ENCODE data around the gene ASPM. TPM values are rescaled to one million over a fixed set of nuclear protein-coding genes. Genes with fewer than 3 reads are reported as not detected.

ASPM gene
- total RNA-seq, 1 experiment from 2014 or later = 29.9 TPM

- TF ChIP-seq, protein P1, sequence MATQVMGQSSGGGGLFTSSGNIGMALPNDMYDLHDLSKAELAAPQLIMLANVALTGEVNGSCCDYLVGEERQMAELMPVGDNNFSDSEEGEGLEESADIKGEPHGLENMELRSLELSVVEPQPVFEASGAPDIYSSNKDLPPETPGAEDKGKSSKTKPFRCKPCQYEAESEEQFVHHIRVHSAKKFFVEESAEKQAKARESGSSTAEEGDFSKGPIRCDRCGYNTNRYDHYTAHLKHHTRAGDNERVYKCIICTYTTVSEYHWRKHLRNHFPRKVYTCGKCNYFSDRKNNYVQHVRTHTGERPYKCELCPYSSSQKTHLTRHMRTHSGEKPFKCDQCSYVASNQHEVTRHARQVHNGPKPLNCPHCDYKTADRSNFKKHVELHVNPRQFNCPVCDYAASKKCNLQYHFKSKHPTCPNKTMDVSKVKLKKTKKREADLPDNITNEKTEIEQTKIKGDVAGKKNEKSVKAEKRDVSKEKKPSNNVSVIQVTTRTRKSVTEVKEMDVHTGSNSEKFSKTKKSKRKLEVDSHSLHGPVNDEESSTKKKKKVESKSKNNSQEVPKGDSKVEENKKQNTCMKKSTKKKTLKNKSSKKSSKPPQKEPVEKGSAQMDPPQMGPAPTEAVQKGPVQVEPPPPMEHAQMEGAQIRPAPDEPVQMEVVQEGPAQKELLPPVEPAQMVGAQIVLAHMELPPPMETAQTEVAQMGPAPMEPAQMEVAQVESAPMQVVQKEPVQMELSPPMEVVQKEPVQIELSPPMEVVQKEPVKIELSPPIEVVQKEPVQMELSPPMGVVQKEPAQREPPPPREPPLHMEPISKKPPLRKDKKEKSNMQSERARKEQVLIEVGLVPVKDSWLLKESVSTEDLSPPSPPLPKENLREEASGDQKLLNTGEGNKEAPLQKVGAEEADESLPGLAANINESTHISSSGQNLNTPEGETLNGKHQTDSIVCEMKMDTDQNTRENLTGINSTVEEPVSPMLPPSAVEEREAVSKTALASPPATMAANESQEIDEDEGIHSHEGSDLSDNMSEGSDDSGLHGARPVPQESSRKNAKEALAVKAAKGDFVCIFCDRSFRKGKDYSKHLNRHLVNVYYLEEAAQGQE (IDR thresholded peaks at IDR 0.05; ENCODE audit: low read depth) = no peak
Observed at GRCh38 chr1:197144570-197145325, 1.7 kb downstream of the ASPM start (continued).

GRCh38 chr1:197143276-197143675, 3.2 kb downstream of the ASPM start:
- BruUV-seq (replicated peaks) = no TSS peak
- ChIA-PET POLR2A (no interaction called here), CTCF (no interaction called here), RAD21 (ENCODE audit: low non-redundant PET in 1 of 2, low total read pairs in 2 of 2, uncharacterized antibody in 2 of 2, unreplicated experiment in 2 of 2) (no interaction called here)
- Histone ChIP-seq H3K27ac (ENCODE audit: low read depth, low read length) (no peak overlapping the region), H3K4me2 (ENCODE audit: low read length) (no peak overlapping the region), H3K4me1 (ENCODE audit: control insufficient read depth in 1 of 2, insufficient read depth in 2 of 2, low read length in 2 of 2) (peaks cover 4 to 12% of the 10 kb centered on the region in 2 experiments; a peak in 3 of 4 replicates), H3K27me3 (ENCODE audit: insufficient read depth, low read length) (no peaks in the 10 kb centered on the region), H4K20me1 (ENCODE audit: insufficient read depth) (no peaks in the 10 kb centered on the region), H3K4me3 (replicated peaks in 1 of 2; ENCODE audit: low read depth in 1 of 2, low read length in 2 of 2) (no peak overlapping the region), H3K9ac (ENCODE audit: low read length) (no peak overlapping the region), H3K36me3 (ENCODE audit: control insufficient read depth in 1 of 2, insufficient read depth in 2 of 2, low read length in 2 of 2) (peaks cover 7 to 25% of the 10 kb centered on the region in 2 experiments; a peak in 3 of 4 replicates), H3K9me3 (ENCODE audit: control insufficient read depth in 1 of 2, insufficient read depth in 1 of 2, low read depth in 1 of 2, low read length in 2 of 2) (no peaks in the 10 kb centered on the region), H3K9me2 (ENCODE audit: insufficient read depth) (no peaks in the 10 kb centered on the region), H3K79me2 (ENCODE audit: insufficient read depth, low read length) (peaks cover 68% of the 10 kb centered on the region), H2AFZ (ENCODE audit: low read depth, low read length, poor library complexity, severe bottlenecking) (no peak overlapping the region)
- TF ChIP-seq, protein P1 (IDR thresholded peaks at IDR 0.05; ENCODE audit: low read depth) = no peak
- TF ChIP-seq ATF3 (IDR thresholded peaks at IDR 0.05) (no peak), ZNF274 (IDR thresholded peaks at IDR 0.05; ENCODE audit: low read depth, low read length) (no peak), FOSL1 (IDR thresholded peaks at IDR 0.05; ENCODE audit: low read depth) (no peak), SRF (IDR thresholded peaks at IDR 0.05; ENCODE audit: low read depth) (no peak), TCF7L2 (IDR thresholded peaks at IDR 0.05; ENCODE audit: borderline replicate concordance, extremely low read depth, insufficient read depth, insufficient read length) (no peak)
- DNase-seq (ENCODE audit: low read depth, low spot score) (no peak), ATAC-seq (no peak)
- intact Hi-C loops (cut with micrococcal nuclease) = no loop called here

Measured in HCT116 (cell line).